NB4 (cell line): ENCODE results near the gene GSK3B.

Experiments
- POLR2A ChIP-seq: IDR thresholded peaks from 2 replicates; pipeline ENCODE4 v1.6.1; 2011; ENCODE audit warnings: mild to moderate bottlenecking; ENCODE audit not compliant: insufficient read length; ENCODE audit errors: extremely low read depth
- TF ChIP-seq, protein P1 (sequence below): IDR thresholded peaks from one replicate; pipeline ENCODE4 v1.5.1; 2012; ENCODE audit warnings: low read depth, low read length

DNA sequence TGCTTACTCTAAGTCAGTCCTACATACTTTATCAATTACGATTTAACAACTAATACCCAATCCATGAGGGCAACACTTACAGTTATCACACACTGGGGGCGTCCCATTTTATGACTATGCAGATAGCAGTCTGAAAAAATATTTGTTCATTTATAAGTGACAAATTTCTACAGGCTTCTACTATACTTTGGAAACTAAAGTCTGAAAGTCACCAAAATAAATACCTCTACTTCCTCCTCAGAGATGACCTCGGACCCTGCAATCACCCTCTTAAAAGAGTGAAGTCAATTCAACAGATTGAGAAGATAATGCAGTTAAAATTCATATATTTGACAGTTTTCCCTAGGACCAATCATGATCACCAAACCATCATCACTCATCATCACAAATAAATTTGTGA is 76.6 kb downstream of the GSK3B start:
- TF ChIP-seq, protein P1, sequence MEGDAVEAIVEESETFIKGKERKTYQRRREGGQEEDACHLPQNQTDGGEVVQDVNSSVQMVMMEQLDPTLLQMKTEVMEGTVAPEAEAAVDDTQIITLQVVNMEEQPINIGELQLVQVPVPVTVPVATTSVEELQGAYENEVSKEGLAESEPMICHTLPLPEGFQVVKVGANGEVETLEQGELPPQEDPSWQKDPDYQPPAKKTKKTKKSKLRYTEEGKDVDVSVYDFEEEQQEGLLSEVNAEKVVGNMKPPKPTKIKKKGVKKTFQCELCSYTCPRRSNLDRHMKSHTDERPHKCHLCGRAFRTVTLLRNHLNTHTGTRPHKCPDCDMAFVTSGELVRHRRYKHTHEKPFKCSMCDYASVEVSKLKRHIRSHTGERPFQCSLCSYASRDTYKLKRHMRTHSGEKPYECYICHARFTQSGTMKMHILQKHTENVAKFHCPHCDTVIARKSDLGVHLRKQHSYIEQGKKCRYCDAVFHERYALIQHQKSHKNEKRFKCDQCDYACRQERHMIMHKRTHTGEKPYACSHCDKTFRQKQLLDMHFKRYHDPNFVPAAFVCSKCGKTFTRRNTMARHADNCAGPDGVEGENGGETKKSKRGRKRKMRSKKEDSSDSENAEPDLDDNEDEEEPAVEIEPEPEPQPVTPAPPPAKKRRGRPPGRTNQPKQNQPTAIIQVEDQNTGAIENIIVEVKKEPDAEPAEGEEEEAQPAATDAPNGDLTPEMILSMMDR = no peak
- TF ChIP-seq POLR2A = no peak
